ENCODE measurements around the gene CDK19. TPM values are rescaled to one million over a fixed set of nuclear protein-coding genes. Genes with fewer than 3 reads are reported as not detected.
A peak's percentile ranks its signal among the peaks of the same experiment; 100 is the strongest.

The CDK19 gene
- total RNA-seq, 1 experiment from 2014 or later: 7.0 TPM

- H3K9me3 ChIP-seq (ENCODE audit: control insufficient read depth, low read depth, low read length): no peaks in the 10 kb centered on the region
- H3K36me3 Mint-ChIP-seq (ENCODE audit: insufficient read depth in 1 of 3, low read depth in 3 of 3): peaks cover 2 to 22% (median 18%) of the 10 kb centered on the region in 3 experiments; a peak in 5 of 7 replicates
- no peak overlapping the region for H2BK120ac ChIP-seq (ENCODE audit: low read depth, low read length, poor library complexity, severe bottlenecking)
- no peak overlapping the region for H3K27ac ChIP-seq (ENCODE audit: insufficient read length, low read depth, low read length)
- H3K18ac ChIP-seq (ENCODE audit: insufficient read length, low read depth, low read length): no peak overlapping the region
- H3K9me3 Mint-ChIP-seq: no peaks in the 10 kb centered on the region
- no peak overlapping the region for H3K4ac ChIP-seq (ENCODE audit: low read depth, low read length)
- H3K23ac ChIP-seq (ENCODE audit: insufficient read length, low read depth, low read length): no peak overlapping the region
- WGBS (ENCODE audit: extremely low coverage, insufficient read length, low lambda C conversion rate): no CpG with 5 or more reads among the region's 1 CpG
- H3K27me3 ChIP-seq (ENCODE audit: insufficient read depth, low read length): no peaks in the 10 kb centered on the region
- no peak overlapping the region for H3K14ac ChIP-seq (ENCODE audit: insufficient read depth, low read length)
- no peak for DNase-seq
- TF ChIP-seq CTCF (conservative IDR thresholded peaks at IDR 0.05): no peak
- no peak overlapping the region for H2BK12ac ChIP-seq (ENCODE audit: insufficient read length, low read depth, low read length)
- no peaks in the 10 kb centered on the region for H3K79me2 ChIP-seq (ENCODE audit: insufficient read depth, low read length)
- H2AK5ac ChIP-seq (ENCODE audit: insufficient read length, low read length): no peak overlapping the region
- no peak overlapping the region for H4K8ac ChIP-seq (replicated peaks; ENCODE audit: insufficient read length, low read depth, low read length)
- H2BK5ac ChIP-seq (ENCODE audit: insufficient read length, low read length): no peak overlapping the region
- H3K23me2 ChIP-seq (ENCODE audit: insufficient read length, low read depth, low read length, poor library complexity, severe bottlenecking): no peaks in the 10 kb centered on the region
- no peak overlapping the region for H3K4me3 Mint-ChIP-seq
- no peak overlapping the region for H3K56ac ChIP-seq (ENCODE audit: insufficient read length, low read depth, low read length)
- H2BK20ac ChIP-seq (ENCODE audit: low read depth, low read length, poor library complexity, severe bottlenecking): no peak overlapping the region
- no peak overlapping the region for H3K4me2 ChIP-seq (ENCODE audit: insufficient read depth, insufficient read length, low read length)
- no peaks in the 10 kb centered on the region for H4K20me1 ChIP-seq (ENCODE audit: control insufficient read depth, insufficient read depth, insufficient read length)
- peak overlapping the region in 2 of 3 experiments; percentile 32 to 53; a peak in 3 of 7 replicates for H3K27ac Mint-ChIP-seq
- H3T11ph ChIP-seq (ENCODE audit: low read length): no peak overlapping the region
- no peaks in the 10 kb centered on the region for H3K27me3 Mint-ChIP-seq (ENCODE audit: low read depth)
- no peak overlapping the region for H4K91ac ChIP-seq (ENCODE audit: insufficient read length, low read depth, low read length)
- peaks cover 4% of the 10 kb centered on the region for H3K4me1 ChIP-seq (ENCODE audit: insufficient read depth, low read length)
- H3K4me1 Mint-ChIP-seq: peaks cover 39 to 46% of the 10 kb centered on the region in 2 experiments
- no peaks in the 10 kb centered on the region for H3K79me1 ChIP-seq (ENCODE audit: insufficient read depth, low read depth, low read length, poor library complexity, severe bottlenecking)
- no peak overlapping the region for H4K5ac ChIP-seq (ENCODE audit: insufficient read length, low read depth, low read length)
- no peak overlapping the region for H2BK15ac ChIP-seq (ENCODE audit: low read depth, low read length)
- no peak overlapping the region for H2AFZ ChIP-seq (ENCODE audit: low read length)
- no peak overlapping the region for H3K9ac ChIP-seq (ENCODE audit: extremely low read depth, insufficient read length, low read length)
These were observed 198.2 kb downstream of the CDK19 start for GRCh38 chr6:110617057-110617456.

Data from H9 (cell line).